ENCODE results near the gene CPO. TPM values are rescaled to one million over a fixed set of nuclear protein-coding genes. Genes with fewer than 3 reads are reported as not detected.

The CPO gene
- total RNA-seq: 0.19 TPM in 1 of 2 replicates, not detected in the other

GRCh38 chr2:206939340-206939739 is at the start of gene CPO:
CPO (plus strand) TSS chr2:206939518; CDS start chr2:206939600, 82 bp downstream.

Other genes with a start within 250 kb of the CPO start
- gene DYTN, start 221.1 kb upstream of the CPO start, total RNA-seq: not detected in 2 replicates
- 0.16 and 0.19 TPM in 2 replicates for gene MDH1B, start 174.2 kb upstream of the CPO start, total RNA-seq
- 21.0 and 55.6 TPM in 2 replicates for gene FASTKD2, start 173.9 kb upstream of the CPO start, total RNA-seq
- gene KLF7, start 226.4 kb downstream of the CPO start, total RNA-seq: 7.1 and 21.3 TPM in 2 replicates